HepG2 (cell line): Measurements from ENCODE around the gene EFCAB13. TPM values are rescaled to one million over a fixed set of nuclear protein-coding genes. Genes with fewer than 3 reads are reported as not detected.
A peak's percentile ranks its signal among the peaks of the same experiment; 100 is the strongest.

ENCODE experiments used
- ATF4 ChIP-seq, 2 experiments: fragments of 450-650 bp in 1 of 2; sonication (generic) in 1 of 2; formaldehyde crosslinking; IDR thresholded peaks; 2 replicates each; pipeline versions ENCODE4 v1.5.0 to v1.8.0; 2020 to 2022; ENCODE audit warnings: mild to moderate bottlenecking in 1 of 2, missing genetic modification reagents in 1 of 2
- ETS1 ChIP-seq: sonication (generic); formaldehyde crosslinking; IDR thresholded peaks from 2 replicates; pipeline ENCODE4 v1.4.0; 2020; ENCODE audit warnings: missing genetic modification reagents
- GATAD1 ChIP-seq: IDR thresholded peaks from 2 replicates; pipeline ENCODE4 v1.6.1; 2016; ENCODE audit warnings: missing genetic modification reagents, missing compliant biosample characterization
- HOXA3 ChIP-seq: sonication (generic); formaldehyde crosslinking; IDR thresholded peaks from 2 replicates; pipeline ENCODE4 v1.5.0; 2020; ENCODE audit warnings: missing genetic modification reagents
- KDM3A ChIP-seq: IDR thresholded peaks from 2 replicates; pipeline ENCODE4 v1.6.1; 2018; ENCODE audit warnings: low read depth, missing compliant biosample characterization
- MED13 ChIP-seq: sonication (generic); formaldehyde crosslinking; IDR thresholded peaks from 2 replicates; pipeline ENCODE4 v1.5.0; 2020; ENCODE audit warnings: missing genetic modification reagents
- MLLT10 ChIP-seq: sonication (generic); formaldehyde crosslinking; IDR thresholded peaks from 2 replicates; pipeline ENCODE4 v1.4.0; 2020; ENCODE audit warnings: missing genetic modification reagents
- NCOA1 ChIP-seq: sonication (generic); formaldehyde crosslinking; IDR thresholded peaks from 2 replicates; pipeline ENCODE4 v1.9.0; 2021; ENCODE audit warnings: missing genetic modification reagents
- PATZ1 ChIP-seq: sonication (generic); formaldehyde crosslinking; IDR thresholded peaks from 2 replicates; pipeline ENCODE4 v1.4.0; 2020; ENCODE audit warnings: missing genetic modification reagents
- SALL1 ChIP-seq: sonication (generic); formaldehyde crosslinking; IDR thresholded peaks from 2 replicates; pipeline ENCODE4 v1.8.0; 2022; ENCODE audit warnings: mild to moderate bottlenecking, missing genetic modification reagents
- SAP130 ChIP-seq: IDR thresholded peaks from 2 replicates; pipeline ENCODE4 v1.6.1; 2016; ENCODE audit warnings: low read depth
- TERF1 ChIP-seq: sonication (generic); formaldehyde crosslinking; IDR thresholded peaks from 2 replicates; pipeline ENCODE4 v1.8.0; 2022; ENCODE audit warnings: mild to moderate bottlenecking, missing genetic modification reagents, moderate library complexity
- THAP11 ChIP-seq: IDR thresholded peaks from 2 replicates; pipeline ENCODE4 v1.6.1; 2016; ENCODE audit warnings: missing biosample characterization, missing genetic modification reagents
- ZBTB37 ChIP-seq: sonication (generic); formaldehyde crosslinking; IDR thresholded peaks from 2 replicates; pipeline ENCODE4 v1.4.0; 2020; ENCODE audit warnings: mild to moderate bottlenecking, missing genetic modification reagents
- ZFP41 ChIP-seq: sonication (generic); formaldehyde crosslinking; IDR thresholded peaks from 2 replicates; pipeline ENCODE4 v1.4.0; 2020; ENCODE audit warnings: mild to moderate bottlenecking, missing genetic modification reagents, borderline replicate concordance
- ZNF225 ChIP-seq: sonication (generic); formaldehyde crosslinking; IDR thresholded peaks from 2 replicates; pipeline ENCODE4 v1.4.0; 2020; ENCODE audit warnings: mild to moderate bottlenecking, missing genetic modification reagents
- ZNF232 ChIP-seq: sonication (generic); formaldehyde crosslinking; IDR thresholded peaks from 2 replicates; pipeline ENCODE4 v1.4.0; 2020; ENCODE audit warnings: missing genetic modification reagents, borderline replicate concordance
- ZNF280D ChIP-seq: sonication (generic); formaldehyde crosslinking; IDR thresholded peaks from 2 replicates; pipeline ENCODE4 v1.5.1; 2020; ENCODE audit warnings: mild to moderate bottlenecking, missing genetic modification reagents
- ZNF556 ChIP-seq: sonication (generic); formaldehyde crosslinking; IDR thresholded peaks from 2 replicates; pipeline ENCODE4 v1.4.0; 2020; ENCODE audit warnings: mild to moderate bottlenecking, missing genetic modification reagents, borderline replicate concordance
- ZNF557 ChIP-seq: sonication (generic); formaldehyde crosslinking; IDR thresholded peaks from 2 replicates; pipeline ENCODE4 v1.4.0; 2020; ENCODE audit warnings: missing genetic modification reagents
- ZNF678 ChIP-seq: sonication (generic); formaldehyde crosslinking; IDR thresholded peaks from 2 replicates; pipeline ENCODE4 v1.4.0; 2020; ENCODE audit warnings: mild to moderate bottlenecking, missing genetic modification reagents
- polyA plus RNA-seq, 8 experiments: library from polyadenylated mRNA; depleted of rRNA in 3 of 8; stranded (reverse) in 7 of 8; unstranded in 1 of 8; fragments of >200 nt; fragmentation: Illumina TruSeq in 4 of 8; extraction: Trizol in 4 of 8; gene quantifications; 2 replicates each; pipeline versions ENCODE4 v1.2.1 to v1.2.3, GENCODE V29; 2011 to 2016; ENCODE audit warnings: low read depth in 4 of 8, missing spikeins in 1 of 8, mixed read lengths in 1 of 8; ENCODE audit not compliant: insufficient read depth in 1 of 8
- total RNA-seq, 5 experiments: library from RNA; depleted of rRNA; stranded (reverse); fragments of >200 nt; fragmentation: Illumina TruSeq; extraction: Trizol; gene quantifications; 2 replicates each; pipeline ENCODE4 v1.2.3, GENCODE V29; 2016; ENCODE audit warnings: low read depth in 1 of 5

The EFCAB13 gene
- total and polyA plus RNA-seq, 2 of the 13 experiments (the other 11 are each of a cell fraction or from before 2014, with no cell fraction given) = 0.22 to 0.71 TPM

- TF ChIP-seq ATF4 (CRISPR knock-in tag; IDR thresholded peaks at IDR 0.05) = peak in 1 of 2 experiments; percentile 73; a peak in 2 of 4 replicates
- no peak for TF ChIP-seq ZNF225 (CRISPR knock-in tag)
- peak; percentile 50 for TF ChIP-seq PATZ1 (CRISPR knock-in tag)
- TF ChIP-seq MED13 (CRISPR knock-in tag) = no peak
- no peak for TF ChIP-seq ZBTB37 (CRISPR knock-in tag)
- 0 out of 2 replicates have a peak, but pooled peaks have one; percentile 12 for TF ChIP-seq HOXA3
- TF ChIP-seq SALL1 (CRISPR knock-in tag) = no peak; the same call in 1 of the 2 replicates
- TF ChIP-seq SAP130 (CRISPR knock-in tag) = peak; percentile 60
- no peak for TF ChIP-seq ZFP41 (CRISPR knock-in tag)
- no peak for TF ChIP-seq GATAD1 (CRISPR knock-in tag)
- no peak for TF ChIP-seq MLLT10 (CRISPR knock-in tag)
- TF ChIP-seq KDM3A (CRISPR knock-in tag) = no peak
- no peak for TF ChIP-seq TERF1
- TF ChIP-seq ZNF556 = no peak
- no peak for TF ChIP-seq ZNF280D (CRISPR knock-in tag)
- TF ChIP-seq THAP11 (CRISPR knock-in tag) = peak; percentile 44; the same call in 1 of the 2 replicates
- TF ChIP-seq ZNF678 (CRISPR knock-in tag) = no peak
- no peak for TF ChIP-seq ETS1 (CRISPR knock-in tag)
- no peak for TF ChIP-seq ZNF557
- no peak for TF ChIP-seq NCOA1 (CRISPR knock-in tag)
- no peak for TF ChIP-seq ZNF232 (CRISPR knock-in tag)
Measured at GRCh38 chr17:47291242-47291873, 32.4 kb upstream of the EFCAB13 start (continued).
